GM12891 (cell line): Measurements from ENCODE around the gene SPDL1.

Experiments
- POLR2A ChIP-seq: IDR thresholded peaks from 2 replicates; pipeline ENCODE4 v1.6.1; 2011; ENCODE audit warnings: low read depth, low read length, control low read depth
- POLR2AphosphoS5 ChIP-seq: IDR thresholded peaks from 2 replicates; pipeline ENCODE4 v1.6.1; 2011; ENCODE audit warnings: low read depth, low read length, control low read depth

DNA sequence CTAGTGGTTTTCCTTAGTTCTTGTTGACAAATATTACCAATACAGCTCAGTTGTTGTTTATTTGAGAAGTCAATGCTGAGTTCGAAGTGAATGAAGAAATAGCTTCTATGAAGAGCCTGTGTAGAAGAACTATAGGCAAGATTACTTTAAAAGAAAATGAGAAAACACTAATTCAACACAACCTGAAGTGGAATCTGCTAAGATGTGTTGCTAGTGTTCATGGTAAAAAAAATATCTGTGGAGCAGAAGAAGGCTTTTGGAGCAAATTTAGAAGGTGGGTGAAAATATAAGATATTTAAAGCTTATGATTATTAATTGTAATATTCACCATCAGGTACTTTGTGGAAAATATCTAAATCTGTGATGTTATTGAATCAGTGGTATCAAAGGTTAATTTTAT lies 51.0 kb downstream of the SPDL1 start:
- no peak for TF ChIP-seq POLR2AphosphoS5
- no peak for TF ChIP-seq POLR2A
